Measurements from ENCODE around the gene EFL1. TPM values are rescaled to one million over a fixed set of nuclear protein-coding genes. Genes with fewer than 3 reads are reported as not detected.

Gene EFL1
- total RNA-seq, 2 donors from 2014 or later, result 42.0 to 59.1 TPM

DNA sequence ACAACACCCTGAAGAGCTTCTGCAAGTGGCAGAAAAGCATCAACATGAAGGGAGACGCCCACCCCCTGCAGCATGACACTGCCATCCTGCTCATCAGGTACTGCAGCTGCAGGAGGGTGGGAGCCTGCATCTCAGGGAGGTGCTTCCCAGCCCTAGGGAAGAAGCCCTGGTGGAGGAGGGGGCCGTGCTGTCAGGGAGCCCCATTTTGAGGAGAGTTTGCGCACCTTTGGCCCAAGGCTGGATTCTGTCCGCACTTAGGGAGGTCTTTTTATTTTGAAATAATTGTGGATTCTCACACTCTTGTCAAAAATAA, 42.2 kb upstream of the EFL1 start:
- Mint-ChIP-seq H3K27me3 (ENCODE audit: insufficient read depth) (no peaks in the 10 kb centered on the region), H3K4me3 (no peak overlapping the region), H3K9me3 (no peaks in the 10 kb centered on the region), H3K4me1 (no peaks in the 10 kb centered on the region), H3K27ac (no peak overlapping the region), H3K36me3 (ENCODE audit: low read depth) (no peaks in the 10 kb centered on the region)
- Histone ChIP-seq H3K27ac (ENCODE audit: low read depth, low read length) (no peak overlapping the region), H3K9ac (ENCODE audit: extremely low read depth, low read length, poor library complexity, severe bottlenecking) (no peak overlapping the region), H3K4me1 (ENCODE audit: control insufficient read depth, insufficient read depth, low read length) (no peaks in the 10 kb centered on the region), H3K9me3 (ENCODE audit: control insufficient read depth, low read length) (no peaks in the 10 kb centered on the region), H3K27me3 (ENCODE audit: control insufficient read depth, insufficient read depth, low read length, poor library complexity, severe bottlenecking) (no peaks in the 10 kb centered on the region), H3K36me3 (ENCODE audit: control insufficient read depth, insufficient read depth, low read length) (no peaks in the 10 kb centered on the region), H3K4me3 (ENCODE audit: low read length) (no peak overlapping the region)
- TF ChIP-seq, protein P1, sequence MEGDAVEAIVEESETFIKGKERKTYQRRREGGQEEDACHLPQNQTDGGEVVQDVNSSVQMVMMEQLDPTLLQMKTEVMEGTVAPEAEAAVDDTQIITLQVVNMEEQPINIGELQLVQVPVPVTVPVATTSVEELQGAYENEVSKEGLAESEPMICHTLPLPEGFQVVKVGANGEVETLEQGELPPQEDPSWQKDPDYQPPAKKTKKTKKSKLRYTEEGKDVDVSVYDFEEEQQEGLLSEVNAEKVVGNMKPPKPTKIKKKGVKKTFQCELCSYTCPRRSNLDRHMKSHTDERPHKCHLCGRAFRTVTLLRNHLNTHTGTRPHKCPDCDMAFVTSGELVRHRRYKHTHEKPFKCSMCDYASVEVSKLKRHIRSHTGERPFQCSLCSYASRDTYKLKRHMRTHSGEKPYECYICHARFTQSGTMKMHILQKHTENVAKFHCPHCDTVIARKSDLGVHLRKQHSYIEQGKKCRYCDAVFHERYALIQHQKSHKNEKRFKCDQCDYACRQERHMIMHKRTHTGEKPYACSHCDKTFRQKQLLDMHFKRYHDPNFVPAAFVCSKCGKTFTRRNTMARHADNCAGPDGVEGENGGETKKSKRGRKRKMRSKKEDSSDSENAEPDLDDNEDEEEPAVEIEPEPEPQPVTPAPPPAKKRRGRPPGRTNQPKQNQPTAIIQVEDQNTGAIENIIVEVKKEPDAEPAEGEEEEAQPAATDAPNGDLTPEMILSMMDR (conservative IDR thresholded peaks at IDR 0.05), result peak; percentile 38
- WGBS, 2 experiments (ENCODE audit: insufficient coverage in 1 of 2, insufficient read length in 1 of 2), result 90% methylated on average over 4 of the region's 4 CpGs; no CpG with 5 or more reads in 1 of the 2 experiments
- DNase-seq, result no peak

DNA sequence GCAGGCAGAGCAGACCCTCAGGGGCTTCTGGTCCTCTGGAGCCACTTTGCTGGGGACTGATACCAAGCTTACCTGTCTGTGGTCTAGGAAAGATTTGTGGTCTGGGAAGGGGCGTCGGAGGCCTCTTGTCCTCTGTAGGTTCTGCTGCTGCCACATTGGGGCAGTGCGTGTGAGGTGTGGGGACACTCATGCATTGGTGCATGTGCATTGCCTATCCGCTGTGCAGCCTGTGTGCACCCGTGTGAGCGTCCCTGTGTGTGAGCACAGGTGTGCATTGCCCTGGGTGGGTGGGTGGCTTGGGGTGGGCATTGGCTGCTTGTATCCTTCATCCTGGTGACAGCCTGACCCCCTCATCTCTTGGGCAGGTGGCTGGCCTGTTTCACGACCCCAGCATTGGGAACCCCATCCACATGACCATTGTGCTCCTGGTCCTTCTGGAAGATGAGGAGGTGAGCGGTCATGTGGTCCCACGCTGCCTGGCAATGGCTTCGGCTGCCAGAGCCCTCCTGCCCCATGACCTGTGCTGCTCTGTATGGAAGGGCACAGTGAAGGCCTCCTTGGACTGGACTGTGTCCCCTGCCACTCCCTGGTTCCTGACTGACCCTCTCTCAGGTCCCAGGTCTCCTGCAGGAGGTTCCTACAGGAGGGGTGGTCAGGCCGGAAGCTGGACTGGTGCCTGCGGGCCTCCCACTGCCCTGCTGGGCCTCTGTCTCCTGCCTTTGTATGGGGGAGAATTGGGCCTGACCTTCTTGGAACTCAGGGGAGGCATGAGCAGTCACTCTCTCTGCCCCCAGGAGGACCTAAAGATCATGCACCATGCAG, 41.6 kb upstream of the EFL1 start:
- H3K4me3 ChIP-seq (ENCODE audit: low read length), result no peak overlapping the region
- TF ChIP-seq, protein P1 (conservative IDR thresholded peaks at IDR 0.05), result no peak
- no peaks in the 10 kb centered on the region for H3K27me3 ChIP-seq (ENCODE audit: control insufficient read depth, insufficient read depth, low read length, poor library complexity, severe bottlenecking)
- no peak overlapping the region for H3K9ac ChIP-seq (ENCODE audit: extremely low read depth, low read length, poor library complexity, severe bottlenecking)
- H3K4me1 Mint-ChIP-seq, result no peaks in the 10 kb centered on the region
- no peaks in the 10 kb centered on the region for H3K27me3 Mint-ChIP-seq (ENCODE audit: insufficient read depth)
- H3K27ac ChIP-seq (ENCODE audit: low read depth, low read length), result no peak overlapping the region
- H3K9me3 ChIP-seq (ENCODE audit: control insufficient read depth, low read length), result no peaks in the 10 kb centered on the region
- WGBS, 2 experiments (ENCODE audit: insufficient coverage in 1 of 2, insufficient read length in 1 of 2), result 92 to 94% methylated on average over 6 to 12 of the region's 12 CpGs
- H3K36me3 Mint-ChIP-seq (ENCODE audit: low read depth), result no peaks in the 10 kb centered on the region
- H3K27ac Mint-ChIP-seq, result no peak overlapping the region
- H3K36me3 ChIP-seq (ENCODE audit: control insufficient read depth, insufficient read depth, low read length), result no peaks in the 10 kb centered on the region
- DNase-seq, result no peak
- no peaks in the 10 kb centered on the region for H3K9me3 Mint-ChIP-seq
- no peaks in the 10 kb centered on the region for H3K4me1 ChIP-seq (ENCODE audit: control insufficient read depth, insufficient read depth, low read length)
- H3K4me3 Mint-ChIP-seq, result no peak overlapping the region

DNA sequence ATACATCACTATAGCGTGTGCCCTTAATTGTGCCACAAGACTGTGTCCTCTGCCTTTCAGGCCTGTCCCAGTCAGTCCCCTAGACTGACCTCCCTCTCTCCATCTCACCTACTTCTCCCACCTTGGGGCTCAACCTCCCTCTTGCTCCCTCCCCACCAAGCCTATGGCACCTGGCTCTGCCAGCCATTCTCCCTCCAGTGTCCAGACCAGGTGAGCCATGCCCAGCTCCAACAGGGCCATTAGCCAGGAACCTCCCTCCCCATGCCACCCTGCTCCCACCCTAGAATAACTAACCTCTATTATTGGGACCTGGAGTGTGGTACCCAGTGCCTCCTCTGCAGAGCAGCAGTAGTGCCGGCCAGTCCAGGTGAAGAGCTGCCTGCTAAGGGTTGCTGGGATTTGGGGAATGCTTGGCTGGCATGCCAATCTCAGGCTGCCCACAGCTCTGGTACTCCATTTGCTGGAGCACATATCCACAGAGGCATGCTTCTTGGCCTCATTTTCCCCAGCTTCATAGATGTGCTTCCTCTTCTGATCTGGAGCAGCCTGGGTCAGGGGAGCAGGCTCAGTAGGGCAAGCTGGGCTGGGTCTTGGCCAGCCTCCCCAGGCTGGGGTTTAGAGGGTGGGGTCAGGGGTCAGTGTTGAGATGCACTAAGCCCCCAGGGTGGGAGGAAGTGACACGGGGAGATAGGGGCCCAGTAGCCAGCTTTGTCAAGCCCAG, 38.9 kb upstream of the EFL1 start:
- Histone ChIP-seq H3K27ac (ENCODE audit: low read depth, low read length) (no peak overlapping the region), H3K27me3 (ENCODE audit: control insufficient read depth, insufficient read depth, low read length, poor library complexity, severe bottlenecking) (no peaks in the 10 kb centered on the region), H3K4me3 (ENCODE audit: low read length) (no peak overlapping the region), H3K36me3 (ENCODE audit: control insufficient read depth, insufficient read depth, low read length) (no peaks in the 10 kb centered on the region), H3K4me1 (ENCODE audit: control insufficient read depth, insufficient read depth, low read length) (no peaks in the 10 kb centered on the region), H3K9me3 (ENCODE audit: control insufficient read depth, low read length) (no peaks in the 10 kb centered on the region), H3K9ac (ENCODE audit: extremely low read depth, low read length, poor library complexity, severe bottlenecking) (no peak overlapping the region)
- Mint-ChIP-seq H3K4me1 (no peaks in the 10 kb centered on the region), H3K36me3 (ENCODE audit: low read depth) (no peaks in the 10 kb centered on the region), H3K9me3 (no peaks in the 10 kb centered on the region), H3K27me3 (ENCODE audit: insufficient read depth) (no peaks in the 10 kb centered on the region), H3K4me3 (no peak overlapping the region), H3K27ac (no peak overlapping the region)
- WGBS, 2 experiments (ENCODE audit: insufficient coverage in 1 of 2, insufficient read length in 1 of 2), result 92 to 100% methylated on average over 2 to 3 of the region's 3 CpGs
- peak; percentile 29 for DNase-seq
- TF ChIP-seq, protein P1 (conservative IDR thresholded peaks at IDR 0.05), result no peak
